PC-9 (cell line): ENCODE data around the gene KRT34.

Experiments
- EZH2 ChIP-seq: fragments of 200-600 bp; sonication (generic); IDR thresholded peaks from 2 replicates; pipeline ENCODE4 v1.8.0; 2017; ENCODE audit warnings: antibody characterized with exemption, low read depth
- TF ChIP-seq, protein P1 (sequence below): fragments of 200-600 bp; sonication (generic); conservative IDR thresholded peaks from 2 replicates; pipeline ENCODE4 v1.6.1; 2017; ENCODE audit warnings: mixed run types, antibody characterized with exemption, mild to moderate bottlenecking, moderate library complexity

DNA sequence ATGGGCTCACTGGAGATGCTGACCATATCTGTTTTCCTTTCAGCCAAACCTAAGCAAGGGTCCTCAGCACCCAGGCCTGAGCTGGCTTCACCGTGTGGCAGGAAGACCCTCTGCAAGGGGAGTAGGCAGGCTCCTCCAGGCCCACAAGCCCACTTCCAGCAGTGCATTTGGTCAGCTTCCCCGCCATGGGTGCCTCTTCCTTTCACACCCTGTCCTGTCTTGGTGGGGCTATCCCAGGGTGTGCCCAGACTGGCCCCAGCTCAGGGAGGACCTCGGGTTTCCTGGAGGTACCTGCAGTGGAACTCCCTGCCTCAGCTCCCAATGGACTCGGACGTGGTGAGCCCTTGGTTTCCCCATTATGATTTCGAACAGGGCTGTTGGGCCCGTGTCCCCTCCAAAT lies 53.9 kb downstream of the KRT34 start:
- TF ChIP-seq, protein P1, sequence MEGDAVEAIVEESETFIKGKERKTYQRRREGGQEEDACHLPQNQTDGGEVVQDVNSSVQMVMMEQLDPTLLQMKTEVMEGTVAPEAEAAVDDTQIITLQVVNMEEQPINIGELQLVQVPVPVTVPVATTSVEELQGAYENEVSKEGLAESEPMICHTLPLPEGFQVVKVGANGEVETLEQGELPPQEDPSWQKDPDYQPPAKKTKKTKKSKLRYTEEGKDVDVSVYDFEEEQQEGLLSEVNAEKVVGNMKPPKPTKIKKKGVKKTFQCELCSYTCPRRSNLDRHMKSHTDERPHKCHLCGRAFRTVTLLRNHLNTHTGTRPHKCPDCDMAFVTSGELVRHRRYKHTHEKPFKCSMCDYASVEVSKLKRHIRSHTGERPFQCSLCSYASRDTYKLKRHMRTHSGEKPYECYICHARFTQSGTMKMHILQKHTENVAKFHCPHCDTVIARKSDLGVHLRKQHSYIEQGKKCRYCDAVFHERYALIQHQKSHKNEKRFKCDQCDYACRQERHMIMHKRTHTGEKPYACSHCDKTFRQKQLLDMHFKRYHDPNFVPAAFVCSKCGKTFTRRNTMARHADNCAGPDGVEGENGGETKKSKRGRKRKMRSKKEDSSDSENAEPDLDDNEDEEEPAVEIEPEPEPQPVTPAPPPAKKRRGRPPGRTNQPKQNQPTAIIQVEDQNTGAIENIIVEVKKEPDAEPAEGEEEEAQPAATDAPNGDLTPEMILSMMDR = no peak
- TF ChIP-seq EZH2 = no peak
